KMS-11 (cell line): Measurements from ENCODE around the gene PCDH15.

ENCODE experiments used
- H2AFZ ChIP-seq: fragments of 200-600 bp; sonication (generic); 2 replicates; pipeline ENCODE4 v1.6.1; 2016; ENCODE audit warnings: antibody characterized with exemption, mixed run types, low read depth
- H3K27ac ChIP-seq: fragments of 200-600 bp; sonication (generic); 2 replicates; pipeline ENCODE4 v1.6.1; 2016; ENCODE audit warnings: mild to moderate bottlenecking, mixed run types
- H3K27me3 ChIP-seq: fragments of 200-600 bp; sonication (generic); 2 replicates; pipeline ENCODE4 v1.6.1; 2017; ENCODE audit warnings: mild to moderate bottlenecking, low read depth, mixed run types, moderate library complexity; ENCODE audit not compliant: insufficient read depth
- H3K36me3 ChIP-seq: fragments of 200-600 bp; sonication (generic); 2 replicates; pipeline ENCODE4 v1.6.1; 2017; ENCODE audit warnings: mild to moderate bottlenecking, mixed run types; ENCODE audit not compliant: insufficient read depth
- H3K4me1 ChIP-seq: fragments of 200-600 bp; sonication (generic); 2 replicates; pipeline ENCODE4 v1.6.1; 2016; ENCODE audit warnings: mild to moderate bottlenecking, low read depth, mixed run types; ENCODE audit not compliant: poor library complexity, severe bottlenecking
- H3K4me2 ChIP-seq: fragments of 200-600 bp; sonication (generic); 2 replicates; pipeline ENCODE4 v1.7.0; 2016; ENCODE audit warnings: mild to moderate bottlenecking, mixed run types
- H3K4me3 ChIP-seq: fragments of 200-600 bp; sonication (generic); IDR thresholded peaks from 2 replicates; pipeline ENCODE4 v1.6.1; 2017; ENCODE audit warnings: low read depth, low read length, mixed read lengths; ENCODE audit not compliant: insufficient read depth
- H3K79me2 ChIP-seq: fragments of 200-600 bp; sonication (generic); 2 replicates; pipeline ENCODE4 v1.6.1; 2016; ENCODE audit warnings: low read depth, mixed run types; ENCODE audit not compliant: insufficient read depth
- H3K9ac ChIP-seq: fragments of 200-600 bp; sonication (generic); 2 replicates; pipeline ENCODE4 v1.6.1; 2016; ENCODE audit warnings: mild to moderate bottlenecking, mixed run types
- H4K20me1 ChIP-seq: fragments of 200-600 bp; sonication (generic); 2 replicates; pipeline ENCODE4 v1.6.1; 2016; ENCODE audit warnings: mild to moderate bottlenecking, mixed run types; ENCODE audit not compliant: insufficient read depth
- TF ChIP-seq, protein P1 (sequence below): fragments of 200-600 bp; sonication (generic); conservative IDR thresholded peaks from 2 replicates; pipeline ENCODE4 v1.6.1; 2017; ENCODE audit warnings: low read depth, mild to moderate bottlenecking, antibody characterized with exemption, low read length, moderate library complexity, mixed read lengths

The PCDH15 gene

DNA sequence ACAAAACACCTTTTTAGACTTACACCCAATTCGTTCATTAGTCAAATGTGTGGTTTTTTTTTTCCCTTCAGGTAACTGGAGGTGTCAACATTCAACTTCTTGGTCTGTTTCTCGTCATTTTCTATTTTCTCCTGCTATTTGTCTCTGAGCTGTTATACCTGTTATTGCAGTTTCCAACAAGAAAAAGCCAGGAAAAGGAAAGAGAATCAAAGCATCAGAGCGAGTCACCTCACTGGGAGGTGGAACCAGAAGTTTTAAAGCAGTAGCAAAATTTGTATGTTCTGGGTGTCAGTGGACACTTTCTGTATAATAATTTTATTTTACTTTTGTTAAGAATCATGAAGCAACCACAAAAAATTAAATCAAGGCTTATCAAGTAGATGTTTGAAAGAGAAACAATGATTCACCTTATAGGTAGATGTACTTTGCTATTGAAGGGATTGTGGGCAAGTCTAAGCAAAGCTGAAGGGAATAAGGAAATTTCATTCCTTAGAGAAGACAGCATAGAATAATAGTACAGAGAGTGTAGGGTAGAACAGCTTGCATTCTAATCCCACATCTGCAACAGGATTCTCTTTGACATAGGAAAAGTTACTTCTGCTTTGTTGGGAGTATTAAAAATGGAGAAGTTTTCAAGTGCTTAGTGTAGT, 675.8 kb downstream of the PCDH15 start:
- Histone ChIP-seq H3K4me2 (no peak overlapping the region), H3K9ac (no peak overlapping the region), H3K27ac (no peak overlapping the region), H3K79me2 (no peaks in the 10 kb centered on the region), H3K4me1 (no peaks in the 10 kb centered on the region), H2AFZ (no peak overlapping the region), H3K36me3 (no peaks in the 10 kb centered on the region), H4K20me1 (no peaks in the 10 kb centered on the region), H3K27me3 (no peaks in the 10 kb centered on the region), H3K4me3 (no peak overlapping the region)
- TF ChIP-seq, protein P1, sequence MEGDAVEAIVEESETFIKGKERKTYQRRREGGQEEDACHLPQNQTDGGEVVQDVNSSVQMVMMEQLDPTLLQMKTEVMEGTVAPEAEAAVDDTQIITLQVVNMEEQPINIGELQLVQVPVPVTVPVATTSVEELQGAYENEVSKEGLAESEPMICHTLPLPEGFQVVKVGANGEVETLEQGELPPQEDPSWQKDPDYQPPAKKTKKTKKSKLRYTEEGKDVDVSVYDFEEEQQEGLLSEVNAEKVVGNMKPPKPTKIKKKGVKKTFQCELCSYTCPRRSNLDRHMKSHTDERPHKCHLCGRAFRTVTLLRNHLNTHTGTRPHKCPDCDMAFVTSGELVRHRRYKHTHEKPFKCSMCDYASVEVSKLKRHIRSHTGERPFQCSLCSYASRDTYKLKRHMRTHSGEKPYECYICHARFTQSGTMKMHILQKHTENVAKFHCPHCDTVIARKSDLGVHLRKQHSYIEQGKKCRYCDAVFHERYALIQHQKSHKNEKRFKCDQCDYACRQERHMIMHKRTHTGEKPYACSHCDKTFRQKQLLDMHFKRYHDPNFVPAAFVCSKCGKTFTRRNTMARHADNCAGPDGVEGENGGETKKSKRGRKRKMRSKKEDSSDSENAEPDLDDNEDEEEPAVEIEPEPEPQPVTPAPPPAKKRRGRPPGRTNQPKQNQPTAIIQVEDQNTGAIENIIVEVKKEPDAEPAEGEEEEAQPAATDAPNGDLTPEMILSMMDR = no peak

DNA sequence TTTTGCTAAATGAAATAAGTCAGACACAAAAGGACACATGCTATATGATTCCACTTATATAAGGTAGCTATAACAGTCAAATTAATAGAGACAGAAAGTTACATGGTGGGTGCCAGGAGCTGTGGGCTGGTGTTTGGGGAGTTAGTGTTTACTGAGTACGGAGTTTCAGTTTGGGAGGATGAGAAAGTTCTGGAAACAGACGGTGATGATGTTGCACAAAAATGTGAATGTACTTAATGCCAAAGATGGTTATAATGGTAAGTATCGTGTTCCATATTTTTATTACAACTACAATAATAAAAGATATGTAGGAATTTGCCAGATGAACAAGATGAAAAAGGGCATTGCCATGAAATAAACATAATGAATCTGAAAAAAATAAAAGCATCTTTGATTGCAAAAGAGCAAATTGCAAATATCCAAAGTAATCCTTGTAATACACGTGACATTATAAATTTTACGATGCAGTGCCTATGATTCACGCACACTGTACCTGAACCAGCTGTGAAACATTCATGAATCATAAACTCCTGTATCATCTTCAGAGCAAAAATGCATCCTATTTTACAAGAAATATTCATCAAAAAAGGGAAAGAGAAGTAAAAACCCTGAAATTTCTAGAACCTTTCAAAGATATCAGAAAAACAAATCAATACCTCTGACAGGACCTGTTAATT, 676.7 kb downstream of the PCDH15 start:
- Histone ChIP-seq H3K27me3 (no peaks in the 10 kb centered on the region), H3K79me2 (no peaks in the 10 kb centered on the region), H3K27ac (no peak overlapping the region), H4K20me1 (no peaks in the 10 kb centered on the region), H3K9ac (no peak overlapping the region), H3K4me3 (no peak overlapping the region), H3K4me2 (no peak overlapping the region), H3K4me1 (no peaks in the 10 kb centered on the region), H2AFZ (no peak overlapping the region), H3K36me3 (no peaks in the 10 kb centered on the region)
- TF ChIP-seq, protein P1 = no peak

DNA sequence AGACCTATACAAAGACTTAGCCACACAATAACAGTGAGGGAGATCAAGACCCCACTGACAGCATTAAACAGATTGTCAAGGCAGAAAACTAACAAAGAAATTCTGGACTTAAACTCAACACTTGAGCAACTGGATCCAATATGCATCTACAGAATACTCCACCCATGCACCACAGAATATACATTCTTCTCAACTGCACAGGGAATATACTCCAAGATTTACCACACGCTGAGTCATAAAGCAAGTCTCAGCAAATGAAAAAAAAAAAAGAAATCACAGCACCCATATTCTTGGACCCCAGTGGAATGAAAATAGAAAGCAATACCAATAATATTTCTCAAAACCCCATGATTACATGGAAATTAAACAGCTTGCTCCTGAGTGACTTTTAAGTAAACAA, 680.2 kb downstream of the PCDH15 start:
- H3K79me2 ChIP-seq = no peaks in the 10 kb centered on the region
- H3K36me3 ChIP-seq = no peaks in the 10 kb centered on the region
- no peaks in the 10 kb centered on the region for H3K4me1 ChIP-seq
- H3K27ac ChIP-seq = no peak overlapping the region
- H3K4me2 ChIP-seq = no peak overlapping the region
- TF ChIP-seq, protein P1 = no peak
- H2AFZ ChIP-seq = no peak overlapping the region
- H3K4me3 ChIP-seq = no peak overlapping the region
- no peaks in the 10 kb centered on the region for H3K27me3 ChIP-seq
- H4K20me1 ChIP-seq = no peaks in the 10 kb centered on the region
- H3K9ac ChIP-seq = no peak overlapping the region

DNA sequence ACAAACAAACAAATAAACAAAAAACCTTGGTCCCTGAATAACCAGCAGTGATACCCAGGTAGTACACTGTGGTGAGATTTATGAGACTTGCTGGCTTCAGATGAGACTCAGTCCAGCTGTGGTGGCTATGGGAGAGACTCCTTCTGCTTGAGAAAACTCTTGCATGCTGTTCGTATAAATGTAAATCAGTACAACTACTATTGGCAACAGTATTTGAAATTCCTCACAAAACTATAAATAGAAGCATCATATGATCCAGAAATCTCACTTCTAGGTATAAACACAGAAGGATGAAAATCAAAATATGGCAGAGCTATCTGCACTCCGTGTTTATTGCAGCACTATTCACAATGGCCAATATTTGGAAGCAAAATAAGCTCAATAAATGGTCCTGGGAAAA, 692.1 kb downstream of the PCDH15 start:
- Histone ChIP-seq H3K9ac (no peak overlapping the region), H3K4me1 (no peaks in the 10 kb centered on the region), H2AFZ (no peak overlapping the region), H3K36me3 (no peaks in the 10 kb centered on the region), H3K27me3 (no peaks in the 10 kb centered on the region), H3K79me2 (no peaks in the 10 kb centered on the region), H3K4me3 (no peak overlapping the region), H4K20me1 (no peaks in the 10 kb centered on the region), H3K4me2 (no peak overlapping the region), H3K27ac (no peak overlapping the region)
- TF ChIP-seq, protein P1 = no peak
